HepG2 (cell line): ENCODE measurements around the gene CBLB. TPM values are rescaled to one million over a fixed set of nuclear protein-coding genes. Genes with fewer than 3 reads are reported as not detected.

ENCODE experiments used
- ATAC-seq: fragments of 200-7000 bp; cut with Tn5 transposase; 3 replicates; pipeline ENCODE4 v1.9.1; 2020; ENCODE audit warnings: mild to moderate bottlenecking, moderate library complexity
- BruUV-seq: library from RNA; stranded (reverse); fragments of 400-500 nt; replicated peaks from 2 replicates; lab custom pipeline; 2021; lab: Mats Ljungman, UMichigan
- CTCF ChIA-PET: fragments of 300-600 bp; formaldehyde crosslinking; extraction: SDS; loops from one replicate; lab custom pipeline; 2021; ENCODE audit warnings: low total read pairs, inconsistent platforms, low intra/inter-chr PET ratio; lab: Yijun Ruan, JAX
- POLR2A ChIA-PET: fragments of 350-600 bp; sonication (Branson Sonifier 250); formaldehyde crosslinking; loops from one replicate; lab custom pipeline; 2020; ENCODE audit warnings: antibody characterized with exemption, inconsistent platforms; lab: Yijun Ruan, JAX
- DNase-seq: peaks from one replicate; pipeline ENCODE4 v3.0.0-alpha.2; 2015; ENCODE audit warnings: low spot score
- FAIRE-seq: peaks from 3 replicates; lab custom pipeline; 2011; peaks lifted over from hg19 to GRCh38; lab: Jason Lieb, UNC
- H2AFZ ChIP-seq: one replicate; pipeline ENCODE4 v1.6.1; 2011; ENCODE audit warnings: low read length, inconsistent platforms
- H3K27ac ChIP-seq: fragments of 300-600 bp; 3 replicates; pipeline ENCODE4 v1.8.0; 2011; ENCODE audit warnings: mixed run types, mild to moderate bottlenecking, mixed read lengths, low read length, inconsistent platforms; ENCODE audit not compliant: insufficient read depth; ENCODE audit errors: extremely low read length
- H3K27me3 ChIP-seq, 2 experiments: fragments of 200-600 bp in 1 of 2; 2 replicates in 1 of 2; 3 replicates in 1 of 2; pipeline versions ENCODE4 v1.6.0 to v1.8.0; 2011; ENCODE audit warnings: low read length in 2 of 2, mild to moderate bottlenecking in 2 of 2, moderate library complexity in 2 of 2, inconsistent platforms in 1 of 2; ENCODE audit not compliant: insufficient read depth in 2 of 2, control insufficient read depth in 1 of 2
- H3K36me3 ChIP-seq, 2 experiments: fragments of 200-600 bp in 1 of 2; replicated peaks in 1 of 2; 2 replicates in 1 of 2; 3 replicates in 1 of 2; pipeline versions ENCODE4 v1.5.1 to v1.8.0; 2011; ENCODE audit warnings: low read length in 2 of 2, inconsistent platforms in 1 of 2; ENCODE audit not compliant: insufficient read depth in 2 of 2, control insufficient read depth in 1 of 2
- H3K4me1 ChIP-seq: 2 replicates; pipeline ENCODE4 v1.5.1; 2012; ENCODE audit warnings: low read length, inconsistent platforms; ENCODE audit not compliant: insufficient read depth
- H3K4me2 ChIP-seq: 2 replicates; pipeline ENCODE4 v1.6.0; 2011; ENCODE audit warnings: low read depth, low read length, inconsistent platforms
- H3K4me3 ChIP-seq, 3 experiments: fragments of 200-600 bp in 1 of 3; sonication (generic), shearing (Covaris generic) in 1 of 3; replicated peaks in 1 of 3; 2 replicates each; pipeline ENCODE4 v1.5.1; 2011 to 2016; ENCODE audit warnings: low read length in 3 of 3, inconsistent platforms in 2 of 3, low read depth in 2 of 3, mild to moderate bottlenecking in 2 of 3, control low read depth in 1 of 3, mixed read lengths in 1 of 3; ENCODE audit not compliant: insufficient read depth in 1 of 3
- H3K79me2 ChIP-seq: one replicate; pipeline ENCODE4 v1.6.1; 2011; ENCODE audit warnings: low read length, inconsistent platforms; ENCODE audit not compliant: insufficient read depth
- H3K9ac ChIP-seq: 2 replicates; pipeline ENCODE4 v1.6.0; 2011; ENCODE audit warnings: mild to moderate bottlenecking, low read depth, low read length, inconsistent platforms; ENCODE audit not compliant: insufficient read depth
- H3K9me3 ChIP-seq: 2 replicates; pipeline ENCODE4 v1.5.1; 2012; ENCODE audit warnings: mild to moderate bottlenecking, low read length
- H4K20me1 ChIP-seq: 2 replicates; pipeline ENCODE4 v1.6.0; 2011; ENCODE audit warnings: inconsistent platforms, mild to moderate bottlenecking, low read length, moderate library complexity; ENCODE audit not compliant: insufficient read depth
- FLYWCH1 ChIP-seq: sonication (generic); formaldehyde crosslinking; IDR thresholded peaks from 2 replicates; pipeline ENCODE4 v1.8.1; 2023; ENCODE audit warnings: mild to moderate bottlenecking, missing genetic modification reagents
- FOXO1 ChIP-seq: sonication (generic); formaldehyde crosslinking; IDR thresholded peaks from 2 replicates; pipeline ENCODE4 v1.4.0; 2020; ENCODE audit warnings: missing genetic modification reagents
- GPN1 ChIP-seq: sonication (generic); formaldehyde crosslinking; IDR thresholded peaks from 2 replicates; pipeline ENCODE4 v1.5.1; 2020; ENCODE audit warnings: missing genetic modification reagents, borderline replicate concordance
- HDAC6 ChIP-seq: fragments of 200-600 bp; sonication (generic); IDR thresholded peaks from 2 replicates; pipeline ENCODE4 v1.7.0; 2017; ENCODE audit warnings: mild to moderate bottlenecking, antibody characterized with exemption, low read length, low read depth
- NFIB ChIP-seq: sonication (generic); formaldehyde crosslinking; IDR thresholded peaks from 2 replicates; pipeline ENCODE4 v1.9.0; 2021; ENCODE audit warnings: missing genetic modification reagents, mild to moderate bottlenecking, borderline replicate concordance
- POGZ ChIP-seq: sonication (generic); formaldehyde crosslinking; IDR thresholded peaks from 2 replicates; pipeline ENCODE4 v1.4.0; 2020; ENCODE audit warnings: mild to moderate bottlenecking, missing genetic modification reagents
- SKIL ChIP-seq: sonication (generic); formaldehyde crosslinking; IDR thresholded peaks from 2 replicates; pipeline ENCODE4 v1.8.0; 2022; ENCODE audit warnings: missing genetic modification reagents, mild to moderate bottlenecking, moderate library complexity, borderline replicate concordance
- TP53 ChIP-seq: sonication (generic); formaldehyde crosslinking; conservative IDR thresholded peaks from 2 replicates; pipeline ENCODE4 v1.4.0; 2020; ENCODE audit warnings: missing genetic modification reagents
- YEATS2 ChIP-seq: sonication (generic); formaldehyde crosslinking; IDR thresholded peaks from 2 replicates; pipeline ENCODE4 v1.4.0; 2020; ENCODE audit warnings: missing genetic modification reagents, borderline replicate concordance
- ZNF770 ChIP-seq: sonication (generic); formaldehyde crosslinking; IDR thresholded peaks from 2 replicates; pipeline ENCODE4 v1.5.0; 2020; ENCODE audit warnings: mild to moderate bottlenecking, missing genetic modification reagents
- WGBS: methylation state at CpG from one replicate; pipeline ENCODE4 v1.1.6; 2017; ENCODE audit warnings: low lambda C conversion rate; 5-methylcytosine and 5-hydroxymethylcytosine counted together
- in situ Hi-C: cut with HindIII; loops from 2 replicates; pipeline ENCODE4 v1.10.0; 2017; ENCODE audit warnings: low pct_unique_long_range_greater_than_20kb; ENCODE audit not compliant: extremely low pct_ligation_motif_present
- intact Hi-C: fragments of 100-400 bp; cut with micrococcal nuclease; formaldehyde crosslinking; loops from one replicate; pipeline ENCODE4 v1.10.0; 2022; ENCODE audit not compliant: unreplicated experiment
- polyA plus RNA-seq, 8 experiments: library from polyadenylated mRNA; depleted of rRNA in 3 of 8; stranded (reverse) in 7 of 8; unstranded in 1 of 8; fragments of >200 nt; fragmentation: Illumina TruSeq in 4 of 8; extraction: Trizol in 4 of 8; gene quantifications; 2 replicates each; pipeline versions ENCODE4 v1.2.1 to v1.2.3, GENCODE V29; 2011 to 2016; ENCODE audit warnings: low read depth in 4 of 8, missing spikeins in 1 of 8, mixed read lengths in 1 of 8; ENCODE audit not compliant: insufficient read depth in 1 of 8
- total RNA-seq, 5 experiments: library from RNA; depleted of rRNA; stranded (reverse); fragments of >200 nt; fragmentation: Illumina TruSeq; extraction: Trizol; gene quantifications; 2 replicates each; pipeline ENCODE4 v1.2.3, GENCODE V29; 2016; ENCODE audit warnings: low read depth in 1 of 5
- TF ChIP-seq, protein P1 (sequence below), 2 experiments: sonication (generic) in 1 of 2; formaldehyde crosslinking in 1 of 2; IDR thresholded peaks; 2 replicates each; pipeline versions ENCODE4 v1.4.0 to v1.6.1; 2018 to 2020; ENCODE audit warnings: missing genetic modification reagents in 2 of 2, borderline replicate concordance in 1 of 2, low read depth in 1 of 2, mild to moderate bottlenecking in 1 of 2, missing biosample characterization in 1 of 2
- TF ChIP-seq, protein P2 (sequence below): sonication (generic); formaldehyde crosslinking; IDR thresholded peaks from 2 replicates; pipeline ENCODE4 v1.8.0; 2022; ENCODE audit warnings: missing genetic modification reagents, mild to moderate bottlenecking, borderline replicate concordance
- TF ChIP-seq, protein P3 (sequence below): sonication (generic); formaldehyde crosslinking; IDR thresholded peaks from 2 replicates; pipeline ENCODE4 v1.4.0; 2020; ENCODE audit warnings: mild to moderate bottlenecking, missing genetic modification reagents

The CBLB gene
- total and polyA plus RNA-seq, 2 of the 13 experiments (the other 11 are each of a cell fraction or from before 2014, with no cell fraction given) = 9.8 to 16.4 TPM

- TF ChIP-seq, protein P1, sequence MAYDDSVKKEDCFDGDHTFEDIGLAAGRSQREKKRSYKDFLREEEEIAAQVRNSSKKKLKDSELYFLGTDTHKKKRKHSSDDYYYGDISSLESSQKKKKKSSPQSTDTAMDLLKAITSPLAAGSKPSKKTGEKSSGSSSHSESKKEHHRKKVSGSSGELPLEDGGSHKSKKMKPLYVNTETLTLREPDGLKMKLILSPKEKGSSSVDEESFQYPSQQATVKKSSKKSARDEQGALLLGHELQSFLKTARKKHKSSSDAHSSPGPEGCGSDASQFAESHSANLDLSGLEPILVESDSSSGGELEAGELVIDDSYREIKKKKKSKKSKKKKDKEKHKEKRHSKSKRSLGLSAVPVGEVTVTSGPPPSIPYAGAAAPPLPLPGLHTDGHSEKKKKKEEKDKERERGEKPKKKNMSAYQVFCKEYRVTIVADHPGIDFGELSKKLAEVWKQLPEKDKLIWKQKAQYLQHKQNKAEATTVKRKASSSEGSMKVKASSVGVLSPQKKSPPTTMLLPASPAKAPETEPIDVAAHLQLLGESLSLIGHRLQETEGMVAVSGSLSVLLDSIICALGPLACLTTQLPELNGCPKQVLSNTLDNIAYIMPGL (CRISPR knock-in tag; IDR thresholded peaks at IDR 0.05; ENCODE audit: borderline replicate concordance in 1 of 2, low read depth in 1 of 2) = no peak
- no peak for TF ChIP-seq TP53 (CRISPR knock-in tag)
- TF ChIP-seq, protein P2, sequence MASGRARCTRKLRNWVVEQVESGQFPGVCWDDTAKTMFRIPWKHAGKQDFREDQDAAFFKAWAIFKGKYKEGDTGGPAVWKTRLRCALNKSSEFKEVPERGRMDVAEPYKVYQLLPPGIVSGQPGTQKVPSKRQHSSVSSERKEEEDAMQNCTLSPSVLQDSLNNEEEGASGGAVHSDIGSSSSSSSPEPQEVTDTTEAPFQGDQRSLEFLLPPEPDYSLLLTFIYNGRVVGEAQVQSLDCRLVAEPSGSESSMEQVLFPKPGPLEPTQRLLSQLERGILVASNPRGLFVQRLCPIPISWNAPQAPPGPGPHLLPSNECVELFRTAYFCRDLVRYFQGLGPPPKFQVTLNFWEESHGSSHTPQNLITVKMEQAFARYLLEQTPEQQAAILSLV (CRISPR knock-in tag) = no peak
Measured at GRCh38 chr3:105622169-105622568, 246.6 kb downstream of the CBLB start (continued).

- Histone ChIP-seq H3K4me3 (no peak overlapping the region), H3K9me3 (no peaks in the 10 kb centered on the region), H3K36me3 (no peaks in the 10 kb centered on the region), H3K79me2 (no peaks in the 10 kb centered on the region), H3K27ac (no peak overlapping the region), H4K20me1 (no peaks in the 10 kb centered on the region), H3K4me2 (no peak overlapping the region), H3K4me1 (no peaks in the 10 kb centered on the region), H2AFZ (no peak overlapping the region), H3K9ac (no peak overlapping the region), H3K27me3 (no peaks in the 10 kb centered on the region; a peak in 1 of 5 replicates)
- 22% methylated on average over 2 of the region's 2 CpGs for WGBS
- no peak for ATAC-seq
- no peak for FAIRE-seq
- ChIA-PET CTCF (no interaction called here), POLR2A (no interaction called here)
- no TSS peak for BruUV-seq
- DNase-seq = no peak
- in situ Hi-C loops = no loop called here
- intact Hi-C loops = no loop called here
- no peak for TF ChIP-seq POGZ (CRISPR knock-in tag)
- TF ChIP-seq FLYWCH1 = no peak
- TF ChIP-seq, protein P3, sequence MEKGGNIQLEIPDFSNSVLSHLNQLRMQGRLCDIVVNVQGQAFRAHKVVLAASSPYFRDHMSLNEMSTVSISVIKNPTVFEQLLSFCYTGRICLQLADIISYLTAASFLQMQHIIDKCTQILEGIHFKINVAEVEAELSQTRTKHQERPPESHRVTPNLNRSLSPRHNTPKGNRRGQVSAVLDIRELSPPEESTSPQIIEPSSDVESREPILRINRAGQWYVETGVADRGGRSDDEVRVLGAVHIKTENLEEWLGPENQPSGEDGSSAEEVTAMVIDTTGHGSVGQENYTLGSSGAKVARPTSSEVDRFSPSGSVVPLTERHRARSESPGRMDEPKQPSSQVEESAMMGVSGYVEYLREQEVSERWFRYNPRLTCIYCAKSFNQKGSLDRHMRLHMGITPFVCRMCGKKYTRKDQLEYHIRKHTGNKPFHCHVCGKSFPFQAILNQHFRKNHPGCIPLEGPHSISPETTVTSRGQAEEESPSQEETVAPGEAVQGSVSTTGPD (CRISPR knock-in tag) = no peak
- TF ChIP-seq HDAC6 = no peak
- TF ChIP-seq SKIL (CRISPR knock-in tag) = no peak
- TF ChIP-seq ZNF770 (CRISPR knock-in tag) = no peak
- TF ChIP-seq GPN1 (CRISPR knock-in tag) = no peak
- no peak for TF ChIP-seq FOXO1 (CRISPR knock-in tag)
- TF ChIP-seq YEATS2 (CRISPR knock-in tag) = no peak
- no peak for TF ChIP-seq NFIB (CRISPR knock-in tag)
Measured at GRCh38 chr3:105620236-105620635, 248.6 kb downstream of the CBLB start.
